ENCODE results near the gene FKBP4. TPM values are rescaled to one million over a fixed set of nuclear protein-coding genes. Genes with fewer than 3 reads are reported as not detected.

Gene FKBP4
- total RNA-seq, 1 donor from 2014 or later = 84.7 TPM

GRCh38 chr12:2811801-2812200 lies 17.0 kb downstream of the FKBP4 start:
- TF ChIP-seq, protein P1, sequence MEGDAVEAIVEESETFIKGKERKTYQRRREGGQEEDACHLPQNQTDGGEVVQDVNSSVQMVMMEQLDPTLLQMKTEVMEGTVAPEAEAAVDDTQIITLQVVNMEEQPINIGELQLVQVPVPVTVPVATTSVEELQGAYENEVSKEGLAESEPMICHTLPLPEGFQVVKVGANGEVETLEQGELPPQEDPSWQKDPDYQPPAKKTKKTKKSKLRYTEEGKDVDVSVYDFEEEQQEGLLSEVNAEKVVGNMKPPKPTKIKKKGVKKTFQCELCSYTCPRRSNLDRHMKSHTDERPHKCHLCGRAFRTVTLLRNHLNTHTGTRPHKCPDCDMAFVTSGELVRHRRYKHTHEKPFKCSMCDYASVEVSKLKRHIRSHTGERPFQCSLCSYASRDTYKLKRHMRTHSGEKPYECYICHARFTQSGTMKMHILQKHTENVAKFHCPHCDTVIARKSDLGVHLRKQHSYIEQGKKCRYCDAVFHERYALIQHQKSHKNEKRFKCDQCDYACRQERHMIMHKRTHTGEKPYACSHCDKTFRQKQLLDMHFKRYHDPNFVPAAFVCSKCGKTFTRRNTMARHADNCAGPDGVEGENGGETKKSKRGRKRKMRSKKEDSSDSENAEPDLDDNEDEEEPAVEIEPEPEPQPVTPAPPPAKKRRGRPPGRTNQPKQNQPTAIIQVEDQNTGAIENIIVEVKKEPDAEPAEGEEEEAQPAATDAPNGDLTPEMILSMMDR (IDR thresholded peaks at IDR 0.05; ENCODE audit: unreplicated experiment) = no peak
- Mint-ChIP-seq H3K27ac (peak overlapping the region; percentile 100), H3K27me3 (ENCODE audit: low read depth) (no peaks in the 10 kb centered on the region), H3K9me3 (no peaks in the 10 kb centered on the region), H3K4me3 (peak overlapping the region; percentile 100), H3K4me1 (peaks cover 15% of the 10 kb centered on the region), H3K36me3 (peaks cover 7% of the 10 kb centered on the region)
- no peak for DNase-seq (ENCODE audit: low spot score in 2 of 2, unreplicated experiment in 2 of 2)

GRCh38 chr12:2812290-2813213 lies 17.8 kb downstream of the FKBP4 start, which contains the start of gene ITFG2:
Gene ITFG2 (plus strand): TSS chr12:2812668. CDS start chr12:2812761, 93 bp downstream.
- Mint-ChIP-seq H3K27me3 (ENCODE audit: low read depth) (no peaks in the 10 kb centered on the region), H3K4me1 (peaks cover 15% of the 10 kb centered on the region), H3K9me3 (no peaks in the 10 kb centered on the region), H3K36me3 (peaks cover 13% of the 10 kb centered on the region), H3K27ac (peak within 1 kb of the TSS; percentile 100), H3K4me3 (peak within 1 kb of the TSS; percentile 100)
- DNase-seq (ENCODE audit: low spot score in 2 of 2, unreplicated experiment in 2 of 2) = peak; percentile 91 to 93
- TF ChIP-seq, protein P1 (IDR thresholded peaks at IDR 0.05; ENCODE audit: unreplicated experiment) = no peak

GRCh38 chr12:2813214-2814185 lies 18.7 kb downstream of the FKBP4 start:
- Mint-ChIP-seq H3K36me3 (peaks cover 17% of the 10 kb centered on the region), H3K4me1 (peaks cover 15% of the 10 kb centered on the region), H3K4me3 (peak overlapping the region; percentile 100), H3K27ac (peak overlapping the region; percentile 100), H3K9me3 (no peaks in the 10 kb centered on the region), H3K27me3 (ENCODE audit: low read depth) (no peaks in the 10 kb centered on the region)
- peak in 1 of 2 experiments; percentile 44 for DNase-seq (ENCODE audit: low spot score in 2 of 2, unreplicated experiment in 2 of 2)
- TF ChIP-seq, protein P1 (IDR thresholded peaks at IDR 0.05; ENCODE audit: unreplicated experiment) = peak; percentile 57

DNA sequence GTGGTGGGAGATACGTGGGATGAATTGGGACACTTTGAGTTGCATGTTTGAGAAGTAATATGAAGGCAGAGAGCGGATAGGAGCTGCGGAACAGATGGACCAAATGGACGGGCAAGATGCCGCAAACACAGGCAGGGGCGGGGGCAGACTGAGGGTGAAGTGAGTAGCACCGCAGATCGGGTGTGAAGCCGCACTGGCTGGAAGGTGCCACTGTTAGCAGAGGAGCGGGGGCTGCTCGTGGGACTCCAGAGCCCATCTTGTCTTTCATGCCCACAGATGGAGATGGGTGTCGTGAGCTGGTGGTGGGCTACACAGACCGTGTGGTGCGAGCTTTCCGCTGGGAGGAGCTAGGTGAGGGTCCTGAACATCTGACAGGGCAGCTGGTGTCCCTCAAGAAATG lies 25.0 kb downstream of the FKBP4 start:
- Mint-ChIP-seq H3K9me3 (no peaks in the 10 kb centered on the region), H3K27me3 (ENCODE audit: low read depth) (no peaks in the 10 kb centered on the region), H3K4me3 (no peak overlapping the region), H3K4me1 (no peaks in the 10 kb centered on the region), H3K36me3 (peaks cover 53% of the 10 kb centered on the region), H3K27ac (no peak overlapping the region)
- TF ChIP-seq, protein P1 (IDR thresholded peaks at IDR 0.05; ENCODE audit: unreplicated experiment) = no peak
- DNase-seq (ENCODE audit: low spot score in 2 of 2, unreplicated experiment in 2 of 2) = no peak

DNA sequence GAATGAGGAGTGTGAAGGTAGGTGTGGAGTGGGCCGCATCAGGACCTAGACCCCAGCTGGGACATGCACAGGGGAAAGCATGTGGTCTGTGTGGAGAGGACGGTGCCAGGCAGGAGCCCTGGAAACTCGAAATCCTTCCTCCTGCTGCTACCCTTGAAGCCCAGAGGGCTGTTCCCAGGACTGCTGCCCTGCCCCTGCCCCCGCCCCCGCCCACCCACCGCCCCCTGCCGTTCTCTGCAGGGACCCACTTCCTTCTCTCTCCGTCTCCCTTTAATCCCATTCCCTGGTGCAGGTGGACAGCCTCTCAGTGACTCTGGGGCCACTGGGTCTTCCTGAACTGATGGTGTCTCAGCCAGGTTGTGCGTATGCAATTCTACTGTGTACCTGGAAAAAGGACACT lies 25.7 kb downstream of the FKBP4 start:
- Mint-ChIP-seq H3K4me3 (no peak overlapping the region), H3K27ac (no peak overlapping the region), H3K9me3 (no peaks in the 10 kb centered on the region), H3K36me3 (peaks cover 57% of the 10 kb centered on the region), H3K27me3 (ENCODE audit: low read depth) (no peaks in the 10 kb centered on the region), H3K4me1 (no peaks in the 10 kb centered on the region)
- DNase-seq (ENCODE audit: low spot score in 2 of 2, unreplicated experiment in 2 of 2) = no peak
- TF ChIP-seq, protein P1 (IDR thresholded peaks at IDR 0.05; ENCODE audit: unreplicated experiment) = no peak

Data from mesothelial cell of epicardium (in vitro differentiated cells).